GM18508 (cell line): ENCODE data around the gene HYAL2.
"Not testable (repeated sequence)": the region's sequence is repeated elsewhere in the genome, so short reads cannot be mapped to it uniquely, and the experiment has no call there.

ENCODE experiments used
- ATAC-seq: cut with Tn5 transposase; IDR thresholded peaks from one replicate; pipeline ENCODE4 v1.9.1; 2021; ENCODE audit warnings: moderate number of reproducible peaks; ENCODE audit not compliant: insufficient read depth, unreplicated experiment

The HYAL2 gene

DNA sequence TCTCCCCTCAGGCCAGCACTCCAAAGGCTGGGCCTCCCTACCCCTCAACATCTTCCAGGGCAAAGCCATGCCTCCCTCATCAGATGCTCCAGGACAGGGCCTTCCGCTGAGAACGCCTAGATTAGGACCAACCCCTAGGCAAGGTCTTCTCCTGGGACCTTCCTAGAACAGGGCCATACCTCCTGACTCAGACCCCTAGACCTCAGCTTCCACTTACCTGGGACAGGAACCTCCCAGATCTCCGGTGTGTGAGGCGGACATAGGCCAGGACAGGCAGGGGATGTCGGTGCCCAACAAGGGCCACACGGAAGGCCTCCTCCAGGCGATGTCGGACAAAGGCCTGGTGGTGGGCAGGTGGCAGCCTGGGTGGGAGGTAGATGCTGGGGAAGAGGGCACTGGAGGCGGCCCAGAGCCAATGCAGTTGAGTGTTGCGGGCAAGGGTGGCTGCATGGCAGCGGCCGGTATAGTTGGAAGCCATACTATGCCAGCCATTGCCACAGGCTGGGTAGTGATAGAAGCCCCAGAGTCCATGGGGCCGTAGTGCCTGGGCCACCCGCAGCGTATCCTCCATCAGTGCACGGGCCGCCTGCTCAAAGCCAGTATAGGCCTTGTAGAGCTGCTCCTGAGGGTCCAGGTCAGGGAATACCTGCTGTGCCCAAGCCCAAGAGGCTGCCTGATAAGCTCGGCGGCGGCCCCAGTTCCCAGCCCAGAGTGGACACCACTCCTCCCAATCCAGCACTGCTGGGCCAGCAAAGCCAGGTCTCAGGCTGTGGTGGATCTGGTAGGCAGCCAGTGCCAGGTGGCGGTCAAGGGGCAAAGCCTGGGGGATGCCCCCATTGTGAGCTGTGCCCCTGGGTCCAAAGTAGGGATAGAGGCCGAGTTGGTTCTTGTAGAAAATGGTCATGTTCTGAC, 27.8 kb downstream of the HYAL2 start:
- no peak for ATAC-seq

DNA sequence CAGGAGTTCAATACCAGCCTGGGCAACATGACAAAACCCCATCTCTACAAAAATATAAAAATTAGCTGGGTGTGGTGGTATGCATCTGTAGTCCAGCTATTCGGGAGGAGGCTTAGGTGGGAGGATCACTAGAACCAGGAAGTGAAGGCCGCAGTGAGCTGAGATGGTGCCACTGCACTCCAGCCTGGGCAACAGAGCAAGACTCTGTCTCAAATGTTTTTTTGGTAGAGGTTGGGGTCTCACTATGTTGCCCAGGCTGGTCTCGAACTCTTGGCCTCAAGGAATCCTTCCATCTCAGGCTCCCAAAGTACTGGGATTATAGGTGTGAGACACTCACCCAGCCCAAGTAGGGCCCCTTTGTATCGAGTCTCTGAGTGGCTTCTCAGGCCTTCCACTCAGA, 28.5 kb downstream of the HYAL2 start:
- no peak for ATAC-seq

DNA sequence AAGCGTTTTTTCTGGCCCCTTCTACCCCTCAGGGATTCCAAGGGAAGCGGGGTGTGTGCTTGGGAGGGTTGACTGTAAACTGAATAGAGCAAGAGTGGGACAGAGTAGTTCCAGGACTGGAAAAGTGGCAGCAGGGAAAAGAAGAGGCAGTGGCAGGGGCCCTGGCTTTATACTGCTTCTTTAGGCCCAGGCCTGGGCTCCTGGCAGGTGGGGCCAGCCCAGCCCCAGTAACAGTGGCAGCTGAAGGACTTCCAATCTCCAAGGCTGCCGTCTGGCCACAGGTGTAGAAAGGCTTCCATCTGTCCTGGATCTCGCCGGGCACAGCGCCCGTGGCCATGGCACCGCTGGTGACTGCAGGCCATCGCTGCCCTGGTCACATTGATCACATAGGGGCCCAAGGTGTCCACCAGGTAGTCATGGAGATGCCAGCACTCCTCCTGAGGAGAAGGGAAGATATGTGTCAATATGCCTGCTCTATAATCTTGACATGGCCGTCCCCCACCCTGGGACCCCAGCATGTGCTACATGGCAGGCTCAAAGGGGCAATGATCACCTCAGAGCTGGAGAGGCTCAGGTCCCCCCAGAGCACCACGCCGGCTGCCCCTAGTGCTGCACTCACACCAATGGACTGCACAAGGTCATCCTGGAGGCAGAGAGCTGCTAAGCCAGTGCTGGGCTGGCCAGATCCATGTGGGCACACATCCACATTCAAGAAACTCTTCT, 29.3 kb downstream of the HYAL2 start:
- ATAC-seq: no peak

DNA sequence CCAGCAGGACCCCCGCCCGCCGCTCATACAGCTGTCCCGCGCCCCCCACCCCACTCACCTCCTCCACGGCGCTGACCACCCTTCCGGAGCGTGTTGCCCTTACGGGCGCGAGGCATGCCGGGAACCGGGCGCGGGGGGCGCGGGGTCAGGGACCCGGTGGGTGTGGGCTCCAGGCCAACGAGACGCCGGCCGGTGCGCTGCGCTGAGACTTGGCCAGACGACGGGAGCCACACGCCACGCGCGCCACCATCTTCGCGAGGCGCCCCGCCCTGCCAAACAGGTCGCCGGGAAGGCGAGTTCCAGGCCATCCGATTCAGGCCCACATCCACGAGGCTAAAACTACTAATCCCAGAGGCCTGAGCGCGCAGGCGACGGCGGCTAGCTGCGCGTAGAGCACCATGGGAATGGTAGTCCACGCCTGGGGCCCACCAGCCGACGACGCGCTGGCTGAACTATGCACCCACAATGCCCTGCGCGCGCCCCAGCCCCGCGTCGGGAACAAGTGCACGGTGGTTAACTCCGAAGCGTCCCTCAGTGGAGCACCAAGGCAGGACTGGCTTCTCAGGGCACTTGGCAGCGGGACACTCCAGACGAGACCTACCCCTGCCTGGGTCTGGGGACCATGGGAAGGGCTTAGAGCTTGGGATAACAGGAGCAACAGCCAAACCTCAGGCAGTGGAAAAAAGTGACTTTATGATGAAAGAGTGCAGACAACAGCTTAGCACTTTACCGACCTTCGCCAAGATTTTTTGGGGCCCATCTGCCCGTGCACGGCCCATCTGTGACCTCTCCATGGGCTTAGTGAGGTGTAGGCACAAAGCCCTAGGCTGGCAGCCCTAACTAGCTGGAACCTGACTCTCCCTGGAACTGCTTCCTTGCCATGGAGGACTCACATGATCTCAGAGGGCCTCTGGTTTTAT, 30.1 kb downstream of the HYAL2 start, which contains the start of gene IFRD2:
IFRD2 (minus strand) TSS at position 271 of the 920 bp plus-strand sequence; CDS start at position 116, 155 bp downstream.
- peak; percentile 76 for ATAC-seq

DNA sequence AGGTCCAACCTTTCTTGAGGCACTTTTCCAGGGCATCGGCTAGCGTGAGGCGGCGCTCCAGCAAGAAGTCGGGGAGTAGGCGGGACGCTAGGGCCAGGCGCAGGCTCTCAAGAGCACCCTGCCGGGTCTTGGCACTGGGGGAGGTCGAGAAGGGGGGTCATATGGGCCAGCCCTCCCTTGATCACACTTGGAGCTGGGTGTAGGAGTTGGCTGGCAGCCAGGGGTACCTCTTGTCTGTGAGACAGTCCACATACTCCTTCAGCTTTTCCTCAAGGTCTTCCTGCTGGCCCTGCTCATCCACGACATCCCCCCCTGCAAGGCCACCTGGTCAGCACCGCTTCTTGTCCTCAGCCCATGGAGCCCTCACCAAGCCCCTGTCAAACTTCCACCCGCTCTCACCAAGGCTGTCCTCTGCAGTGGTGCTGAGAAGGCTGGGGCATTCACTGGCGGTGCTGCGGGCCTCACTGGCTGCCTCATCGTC, 32.3 kb downstream of the HYAL2 start:
- no peak for ATAC-seq

DNA sequence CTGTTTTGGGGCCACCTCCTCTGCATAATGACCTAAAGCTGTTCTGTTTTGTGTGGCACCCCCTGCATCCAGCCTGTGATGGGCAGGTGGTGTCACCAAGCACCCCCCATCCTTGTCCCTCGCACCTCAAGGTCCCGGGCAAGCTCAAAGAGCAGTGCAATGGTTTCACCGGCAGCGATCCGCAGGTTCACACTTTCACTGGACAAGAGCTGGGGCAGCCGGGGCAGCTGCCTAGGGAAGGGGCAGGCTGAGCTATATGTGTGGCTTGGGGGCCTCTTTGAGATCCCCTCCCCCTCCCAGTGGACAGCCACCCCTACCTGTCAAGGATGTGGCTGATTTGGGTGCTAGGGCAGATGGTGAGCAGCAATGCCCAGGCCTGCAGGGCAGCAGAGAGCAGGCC, 33.4 kb downstream of the HYAL2 start:
- no peak for ATAC-seq

DNA sequence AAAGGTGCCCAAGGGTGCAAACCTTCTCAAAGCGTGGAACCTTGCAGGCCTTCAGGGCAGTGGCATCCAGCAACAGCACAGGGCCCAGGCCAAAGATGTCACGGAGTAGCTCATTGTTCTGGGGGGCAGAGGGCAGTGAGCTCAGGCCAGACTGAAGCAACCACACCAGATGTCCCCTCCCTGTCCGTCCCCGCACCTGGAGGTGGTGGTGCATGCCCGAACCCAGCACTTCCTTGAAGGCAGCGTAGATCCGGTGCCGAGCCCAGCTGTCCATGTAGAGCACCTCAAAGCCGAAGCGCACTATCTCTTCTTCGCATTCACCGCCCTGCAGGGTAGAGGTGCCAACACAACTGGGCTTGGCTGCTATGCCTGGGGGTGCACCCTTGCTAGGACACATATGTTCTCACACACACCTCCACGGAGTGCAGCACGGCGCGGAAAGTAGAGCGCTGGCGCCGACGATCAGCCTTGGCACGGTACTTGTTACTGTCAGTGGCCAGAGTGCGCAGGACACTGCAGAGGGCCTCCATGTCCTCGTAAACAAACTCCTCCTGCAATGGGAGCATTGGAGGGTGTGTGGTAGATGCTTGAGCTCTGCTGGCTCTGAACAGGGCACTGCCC, 34.0 kb downstream of the HYAL2 start:
- no peak for ATAC-seq

DNA sequence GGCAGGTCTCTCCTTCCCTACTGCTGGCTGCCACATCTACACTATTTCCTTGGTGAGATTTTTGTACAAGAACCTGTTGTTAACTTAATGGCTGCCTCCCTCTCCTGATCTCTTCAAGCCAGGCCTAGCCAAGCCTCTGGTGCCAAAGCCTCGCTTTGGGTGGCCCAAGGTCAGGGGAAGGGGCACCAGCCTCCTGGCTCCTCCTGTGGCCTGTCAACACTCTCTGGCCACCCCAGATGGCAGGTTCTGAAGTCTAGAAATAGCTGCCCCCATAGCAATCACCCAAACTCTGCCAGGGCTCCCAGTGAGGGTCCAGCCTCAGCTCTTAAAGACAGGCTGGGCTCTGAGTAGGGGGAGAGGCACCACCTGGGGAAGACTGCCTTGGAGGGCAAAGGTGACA, 35.3 kb downstream of the HYAL2 start:
- no peak for ATAC-seq

DNA sequence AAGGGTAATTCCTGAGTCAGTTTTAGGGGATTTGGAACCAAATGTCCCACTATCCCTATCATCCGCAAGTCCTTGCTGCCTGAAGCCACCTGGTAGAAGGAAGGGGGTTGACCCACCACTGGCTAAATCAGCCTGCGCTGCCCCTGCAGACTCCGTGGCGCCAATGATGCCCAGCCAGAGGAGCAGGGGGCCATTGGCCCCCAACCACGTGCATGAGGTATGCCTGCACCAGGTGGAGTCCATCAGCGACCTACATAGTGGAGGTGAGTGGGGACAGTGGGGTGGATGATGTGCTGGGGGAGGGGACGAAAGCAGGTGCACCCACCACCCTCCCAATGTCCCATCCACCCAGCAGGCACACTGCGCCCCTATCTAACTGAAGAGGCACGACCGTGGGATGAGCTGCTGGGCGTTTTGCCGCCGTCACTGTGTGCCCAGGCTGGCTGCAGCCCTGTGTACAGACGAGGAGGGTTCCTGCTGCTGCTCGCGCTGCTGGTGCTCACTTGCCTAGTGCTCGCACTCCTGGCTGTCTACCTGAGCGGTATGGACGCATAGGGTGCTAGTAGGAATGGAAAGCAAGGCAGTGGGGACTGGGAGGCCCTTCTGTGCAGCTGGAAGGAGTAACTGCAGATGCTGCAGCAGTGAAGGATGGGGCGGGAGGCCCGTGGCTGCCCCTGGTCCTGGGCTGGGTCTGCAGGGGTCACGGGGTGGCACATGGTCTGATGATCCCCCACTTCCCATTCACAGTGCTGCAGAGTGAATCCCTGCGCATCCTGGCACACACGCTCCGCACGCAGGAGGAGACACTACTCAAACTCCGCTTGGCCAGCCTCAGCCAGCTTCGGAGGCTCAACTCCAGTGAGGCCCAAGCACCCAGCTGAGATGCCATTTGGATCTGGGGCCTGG, 36.0 kb downstream of the HYAL2 start:
- ATAC-seq: no peak

DNA sequence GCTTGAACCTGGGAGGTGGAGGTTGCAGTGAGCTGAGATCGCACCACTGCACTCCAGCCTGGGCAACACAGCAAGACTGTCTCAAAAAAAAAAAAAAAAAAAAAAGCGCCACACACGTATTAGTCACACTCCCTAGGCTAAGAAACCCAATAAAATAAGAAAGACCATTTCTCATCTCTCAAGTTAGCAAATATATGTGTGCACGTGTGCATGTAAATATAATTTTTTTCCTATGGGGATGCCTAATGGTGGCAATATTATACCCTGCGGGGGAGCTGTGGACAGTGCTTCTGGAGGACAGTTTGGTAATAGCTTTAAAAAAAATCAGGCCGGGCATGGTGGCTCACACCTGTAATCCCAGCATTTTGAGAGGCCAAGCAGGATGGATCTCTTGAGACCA, 38.4 kb downstream of the HYAL2 start:
- not testable (repeated sequence) for ATAC-seq

DNA sequence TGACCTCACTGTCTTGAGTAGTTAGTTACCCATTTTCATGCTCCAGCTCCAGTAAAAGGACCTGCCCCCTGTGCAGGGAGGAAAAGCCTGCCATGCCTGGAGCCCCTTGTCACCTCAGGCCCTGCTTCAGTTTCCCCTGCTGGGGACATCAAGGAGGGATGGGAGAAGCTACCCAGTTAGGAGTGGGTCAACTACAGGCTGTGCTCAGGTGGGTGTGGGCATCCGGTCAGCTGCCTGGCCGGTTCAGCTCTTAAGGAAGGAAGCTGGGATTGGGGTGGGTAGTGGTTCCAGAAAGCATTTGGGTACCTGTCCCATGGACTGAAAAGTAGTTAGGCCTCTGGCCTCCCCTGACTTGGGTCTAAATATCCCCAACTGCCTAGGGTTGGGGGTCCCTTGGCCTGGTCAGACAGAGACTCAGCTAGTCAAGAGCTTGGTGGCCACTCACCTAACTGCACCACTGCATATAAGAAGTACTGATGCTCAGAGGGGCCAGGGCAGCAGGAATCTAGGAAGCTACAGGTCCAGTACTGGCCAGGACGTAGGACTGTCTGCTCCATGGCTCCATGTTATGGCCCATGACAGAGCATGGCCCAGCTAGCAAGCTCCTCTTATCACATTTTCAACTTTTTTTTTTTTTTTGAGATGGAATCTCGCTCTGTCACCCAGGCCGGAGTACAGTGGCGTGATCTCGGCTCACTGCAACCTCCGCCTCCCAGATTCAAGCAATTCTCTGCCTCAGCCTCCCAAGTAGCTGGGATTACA, 43.1 kb downstream of the HYAL2 start:
- ATAC-seq: no peak

DNA sequence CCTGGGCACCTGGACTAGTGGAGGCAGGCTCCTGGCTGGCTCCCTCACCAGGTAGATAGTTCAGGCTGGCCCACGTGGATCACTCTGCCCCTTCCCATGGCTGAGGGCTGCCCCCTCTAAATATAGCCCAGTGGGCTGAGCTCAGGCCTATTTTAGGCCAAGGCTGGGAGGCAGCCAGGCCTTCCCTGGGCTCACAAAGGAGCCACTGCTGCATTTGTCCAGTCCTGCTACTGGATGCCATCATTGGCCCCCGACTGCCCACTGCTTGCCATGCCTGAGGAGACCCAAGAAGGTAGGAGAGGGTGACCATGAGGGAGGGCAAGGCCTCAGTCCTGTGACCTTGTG, 43.7 kb downstream of the HYAL2 start, which contains the start of gene LSMEM2:
LSMEM2 (plus strand) TSS at position 208 of the 345 bp plus-strand sequence; CDS start at position 235, 27 bp downstream.
- no peak for ATAC-seq

DNA sequence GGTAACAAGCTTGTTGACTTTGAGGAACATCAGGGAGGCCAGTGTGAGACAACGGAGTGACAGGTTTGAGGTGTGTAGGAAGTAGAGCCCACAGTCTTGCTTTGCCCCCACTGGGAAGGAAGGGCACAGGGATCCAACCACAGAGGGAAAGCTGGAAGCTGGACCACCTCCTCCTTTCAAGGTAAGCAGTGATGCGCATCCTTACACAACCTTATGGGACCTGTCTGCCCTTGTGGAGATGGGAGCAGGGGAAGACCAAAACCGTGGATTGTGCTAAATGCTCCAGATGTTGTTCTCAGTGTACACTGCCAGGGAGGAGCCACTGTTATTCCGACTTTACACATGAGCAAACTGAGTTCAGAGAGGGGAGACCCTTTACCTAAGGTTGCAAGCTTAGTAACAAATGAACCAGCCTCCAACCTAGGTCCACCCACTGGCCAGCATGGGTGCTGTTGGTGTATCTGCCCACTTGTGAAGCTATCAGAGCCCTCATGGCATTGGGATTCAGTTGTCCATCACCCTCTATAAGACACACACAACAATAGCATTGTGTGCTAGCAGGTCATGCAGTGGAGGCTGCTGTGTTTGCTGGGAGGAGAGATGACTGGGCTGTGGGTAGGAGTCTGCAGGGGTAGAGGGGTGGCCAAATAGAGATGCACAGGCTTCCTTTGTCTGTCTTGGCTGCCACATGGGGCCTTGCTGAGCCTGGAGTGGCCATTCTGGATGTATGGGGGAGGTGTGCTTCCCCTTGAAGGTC, 44.2 kb downstream of the HYAL2 start:
- ATAC-seq: no peak

DNA sequence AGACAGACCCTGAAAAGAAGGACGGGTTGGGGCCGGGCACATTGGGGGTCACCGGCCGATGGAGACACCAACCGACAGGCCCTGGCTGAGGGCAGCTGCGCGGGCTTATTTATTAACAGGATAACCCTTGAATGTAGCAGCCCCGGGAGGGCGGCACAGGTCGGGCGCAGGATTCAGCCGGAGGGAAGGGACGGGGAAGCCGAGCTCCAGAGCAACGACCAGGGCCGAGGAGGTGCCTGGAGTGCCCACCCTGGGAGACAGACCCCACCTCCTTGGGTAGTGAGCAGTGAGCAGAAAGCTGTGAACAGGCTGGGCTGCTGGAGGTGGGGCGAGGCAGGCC, 45.8 kb downstream of the HYAL2 start:
- ATAC-seq: no peak

DNA sequence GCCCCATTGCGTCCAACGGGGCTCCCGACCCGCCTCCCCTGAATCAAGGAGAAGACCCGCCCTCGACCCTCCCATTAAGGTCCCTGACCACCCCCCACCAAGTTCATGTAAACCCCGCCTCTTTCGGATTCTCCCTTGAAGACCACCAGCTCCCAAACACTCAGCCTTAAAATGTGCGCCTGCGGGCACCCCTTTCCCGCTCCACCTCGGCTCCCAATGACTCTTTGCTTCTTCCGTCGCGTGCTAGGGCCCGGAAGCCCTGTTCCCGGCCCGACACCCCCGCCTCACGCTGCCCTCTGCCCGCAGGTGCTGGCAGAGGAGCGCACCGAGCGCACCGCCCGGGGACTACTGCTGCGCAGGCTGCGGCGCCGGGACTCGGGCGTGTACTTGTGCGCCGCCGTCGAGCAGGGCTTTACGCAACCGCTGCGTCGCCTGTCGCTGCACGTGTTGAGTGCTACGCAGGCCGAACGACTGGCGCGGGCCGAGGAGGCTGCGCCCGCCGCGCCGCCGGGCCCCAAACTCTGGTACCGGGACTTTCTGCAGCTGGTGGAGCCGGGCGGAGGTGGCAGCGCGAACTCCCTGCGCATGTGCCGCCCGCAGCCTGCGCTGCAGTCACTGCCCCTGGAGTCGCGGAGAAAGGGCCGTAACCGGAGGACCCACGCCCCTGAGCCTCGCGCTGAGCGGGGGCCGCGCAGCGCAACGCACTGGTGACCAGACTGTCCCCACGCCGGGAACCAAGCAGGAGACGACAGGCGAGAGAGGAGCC, 46.4 kb downstream of the HYAL2 start:
- ATAC-seq: no peak

DNA sequence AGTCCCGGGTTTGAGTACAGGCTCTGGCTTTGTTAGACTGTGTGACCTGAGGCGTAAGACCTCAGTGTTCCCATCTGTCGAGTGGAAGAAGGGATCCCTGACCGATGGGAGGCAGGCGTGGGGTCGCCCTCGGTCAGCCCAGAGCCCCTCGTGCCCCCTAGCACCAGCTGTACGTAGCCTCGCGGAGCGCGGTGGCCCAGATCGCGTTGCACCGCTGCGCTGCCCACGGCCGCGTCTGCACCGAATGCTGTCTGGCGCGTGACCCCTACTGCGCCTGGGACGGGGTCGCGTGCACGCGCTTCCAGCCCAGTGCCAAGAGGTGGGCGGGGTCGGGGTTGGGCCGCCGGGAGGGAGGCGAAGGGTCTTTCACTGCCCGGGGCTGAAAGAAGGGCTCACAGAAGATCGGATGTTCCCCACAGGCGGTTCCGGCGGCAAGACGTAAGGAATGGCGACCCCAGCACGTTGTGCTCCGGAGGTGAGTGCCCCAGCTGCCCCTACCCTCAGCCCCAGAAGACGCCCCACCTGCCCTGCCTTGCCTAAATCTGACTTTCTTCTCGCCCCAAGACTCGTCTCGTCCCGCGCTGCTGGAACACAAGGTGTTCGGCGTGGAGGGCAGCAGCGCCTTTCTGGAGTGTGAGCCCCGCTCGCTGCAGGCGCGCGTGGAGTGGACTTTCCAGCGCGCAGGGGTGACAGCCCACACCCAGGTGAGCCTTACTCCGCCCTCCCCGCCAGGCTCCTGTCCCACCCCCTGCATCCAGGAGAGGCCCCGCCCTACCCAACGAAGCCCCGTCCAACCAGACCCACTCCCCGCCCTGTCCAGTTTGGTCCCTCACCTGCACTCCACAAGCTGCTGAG, 47.2 kb downstream of the HYAL2 start:
- no peak for ATAC-seq
